ENCODE results near the gene RGS3. TPM values are rescaled to one million over a fixed set of nuclear protein-coding genes. Genes with fewer than 3 reads are reported as not detected.

RGS3 gene
- total RNA-seq, 1 experiment from 2014 or later, result 71.1 TPM

DNA sequence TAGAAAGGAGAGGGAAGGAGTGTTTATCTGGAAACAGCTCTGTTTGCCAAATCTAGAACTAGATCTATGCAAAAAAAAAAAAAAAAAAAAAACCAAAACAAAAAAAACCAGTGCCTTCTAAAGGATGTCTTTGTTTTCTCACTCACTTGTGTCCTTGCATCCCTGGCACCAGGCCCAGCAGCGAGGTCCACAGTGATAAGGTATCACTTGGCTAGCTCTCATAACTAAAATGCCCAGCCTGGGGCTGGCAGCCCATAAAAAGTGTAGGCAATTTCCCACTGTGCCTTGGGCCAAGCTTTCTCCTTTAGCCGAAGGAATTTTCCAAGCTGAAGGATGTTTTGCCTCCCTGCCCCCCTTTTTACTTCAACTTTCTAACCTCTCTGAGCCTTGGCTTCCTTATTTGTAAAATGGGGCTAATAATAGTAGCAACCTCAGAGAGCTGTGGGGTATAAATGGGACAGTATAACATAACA lies 20.8 kb downstream of the RGS3 start:
- BruUV-seq (replicated peaks), result no TSS peak
- CTCF ChIA-PET, result interaction anchor here (0.6 kb wide), 2 partner anchors 12 to 81 kb away, joined by 3 read pairs; no protein-coding TSS in a partner anchor
- TF ChIP-seq CTCF (IDR thresholded peaks at IDR 0.05; ENCODE audit: insufficient read depth in 1 of 2, low read depth in 1 of 2, low read length in 1 of 2, severe bottlenecking in 1 of 2, unreplicated experiment in 1 of 2), result no peak
- intact Hi-C loops (cut with micrococcal nuclease; ENCODE audit: unreplicated experiment), result no loop called here
- peaks cover 3% of the 10 kb centered on the region for H3K36me3 ChIP-seq (ENCODE audit: control insufficient read depth, insufficient read depth, low read length)
- Mint-ChIP-seq H3K4me3 (ENCODE audit: unreplicated experiment) (no peak overlapping the region), H3K27ac (ENCODE audit: unreplicated experiment) (no peak overlapping the region), H3K4me1 (ENCODE audit: low read depth, unreplicated experiment) (peaks cover 6% of the 10 kb centered on the region), H3K9me3 (ENCODE audit: unreplicated experiment) (no peaks in the 10 kb centered on the region), H3K36me3 (ENCODE audit: insufficient read depth, unreplicated experiment) (peaks cover 90% of the 10 kb centered on the region), H3K27me3 (ENCODE audit: insufficient read depth, unreplicated experiment) (no peaks in the 10 kb centered on the region)
- POLR2A ChIA-PET, result no interaction called here
- DNase-seq, result peak in 1 of 2 experiments; percentile 15
- no peaks in the 10 kb centered on the region for H3K4me1 ChIP-seq
- no peaks in the 10 kb centered on the region for H3K9me3 ChIP-seq
- H3K4me3 ChIP-seq (ENCODE audit: low read depth, low read length), result no peak overlapping the region
- no peaks in the 10 kb centered on the region for H3K27me3 ChIP-seq (replicated peaks; ENCODE audit: control insufficient read depth, insufficient read depth, low read length)

DNA sequence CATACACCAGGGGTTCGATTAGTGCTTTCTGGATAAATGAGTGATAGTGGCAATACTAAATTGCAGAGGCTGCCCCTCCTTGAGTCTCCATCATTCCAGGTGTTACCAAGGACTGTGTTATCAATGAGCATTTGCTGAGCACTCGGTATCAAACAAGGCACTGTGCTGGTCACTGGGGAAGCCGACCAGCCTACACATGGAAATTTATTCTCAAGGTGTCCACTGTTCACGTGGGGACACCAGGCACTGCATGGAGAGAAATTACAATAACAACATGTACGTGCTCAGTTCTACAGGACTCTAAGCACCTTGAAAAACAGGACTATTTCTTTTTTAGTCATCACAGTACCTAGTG lies 22.2 kb downstream of the RGS3 start:
- H3K36me3 ChIP-seq (ENCODE audit: control insufficient read depth, insufficient read depth, low read length), result peaks cover 3% of the 10 kb centered on the region
- ChIA-PET CTCF (no interaction called here), POLR2A (no interaction called here)
- H3K4me1 ChIP-seq, result no peaks in the 10 kb centered on the region
- intact Hi-C loops (cut with micrococcal nuclease; ENCODE audit: unreplicated experiment), result no loop called here
- H3K27ac Mint-ChIP-seq (ENCODE audit: unreplicated experiment), result no peak overlapping the region
- no peak overlapping the region for H3K4me3 Mint-ChIP-seq (ENCODE audit: unreplicated experiment)
- H3K9me3 ChIP-seq, result no peaks in the 10 kb centered on the region
- DNase-seq, result no peak
- BruUV-seq (replicated peaks), result no TSS peak
- no peaks in the 10 kb centered on the region for H3K27me3 ChIP-seq (replicated peaks; ENCODE audit: control insufficient read depth, insufficient read depth, low read length)
- H3K27me3 Mint-ChIP-seq (ENCODE audit: insufficient read depth, unreplicated experiment), result no peaks in the 10 kb centered on the region
- H3K4me1 Mint-ChIP-seq (ENCODE audit: low read depth, unreplicated experiment), result peaks cover 5% of the 10 kb centered on the region
- H3K9me3 Mint-ChIP-seq (ENCODE audit: unreplicated experiment), result no peaks in the 10 kb centered on the region
- H3K4me3 ChIP-seq (ENCODE audit: low read depth, low read length), result no peak overlapping the region
- TF ChIP-seq CTCF (IDR thresholded peaks at IDR 0.05; ENCODE audit: insufficient read depth in 1 of 2, low read depth in 1 of 2, low read length in 1 of 2, severe bottlenecking in 1 of 2, unreplicated experiment in 1 of 2), result no peak
- peaks cover 87% of the 10 kb centered on the region for H3K36me3 Mint-ChIP-seq (ENCODE audit: insufficient read depth, unreplicated experiment)

GRCh38 chr9:113486327-113486726 lies 22.8 kb downstream of the RGS3 start:
- BruUV-seq (replicated peaks), result no TSS peak
- H3K27ac Mint-ChIP-seq (ENCODE audit: unreplicated experiment), result no peak overlapping the region
- H3K9me3 Mint-ChIP-seq (ENCODE audit: unreplicated experiment), result no peaks in the 10 kb centered on the region
- Histone ChIP-seq H3K4me1 (no peaks in the 10 kb centered on the region), H3K9me3 (no peaks in the 10 kb centered on the region), H3K27me3 (replicated peaks; ENCODE audit: control insufficient read depth, insufficient read depth, low read length) (no peaks in the 10 kb centered on the region), H3K36me3 (ENCODE audit: control insufficient read depth, insufficient read depth, low read length) (peaks cover 3% of the 10 kb centered on the region), H3K4me3 (ENCODE audit: low read depth, low read length) (no peak overlapping the region)
- H3K4me3 Mint-ChIP-seq (ENCODE audit: unreplicated experiment), result no peak overlapping the region
- no peak for TF ChIP-seq CTCF (IDR thresholded peaks at IDR 0.05; ENCODE audit: insufficient read depth in 1 of 2, low read depth in 1 of 2, low read length in 1 of 2, severe bottlenecking in 1 of 2, unreplicated experiment in 1 of 2)
- CTCF ChIA-PET, result no interaction called here
- no peaks in the 10 kb centered on the region for H3K4me1 Mint-ChIP-seq (ENCODE audit: low read depth, unreplicated experiment)
- H3K36me3 Mint-ChIP-seq (ENCODE audit: insufficient read depth, unreplicated experiment), result peaks cover 81% of the 10 kb centered on the region
- peak in 1 of 2 experiments; percentile 21 for DNase-seq
- intact Hi-C loops (cut with micrococcal nuclease; ENCODE audit: unreplicated experiment), result no loop called here
- H3K27me3 Mint-ChIP-seq (ENCODE audit: insufficient read depth, unreplicated experiment), result no peaks in the 10 kb centered on the region
- POLR2A ChIA-PET, result no interaction called here
